Hepatocyte (in vitro differentiated cells): ENCODE data around the gene WDR4. TPM values are rescaled to one million over a fixed set of nuclear protein-coding genes. Genes with fewer than 3 reads are reported as not detected.

ENCODE experiments used
- DNase-seq: peaks from one replicate; pipeline ENCODE4 v3.0.0-alpha.2; 2016; ENCODE audit warnings: low spot score
- H2AFZ ChIP-seq: fragments of 200-600 bp; sonication (generic); 2 replicates; pipeline ENCODE4 v1.6.0; 2016; ENCODE audit warnings: antibody characterized with exemption, mild to moderate bottlenecking
- H3K27ac ChIP-seq: fragments of 200-600 bp; sonication (generic); 2 replicates; pipeline ENCODE4 v1.5.1; 2016; ENCODE audit warnings: mild to moderate bottlenecking
- H3K27me3 ChIP-seq: fragments of 200-600 bp; sonication (generic); 2 replicates; pipeline ENCODE4 v1.6.1; 2016
- H3K36me3 ChIP-seq: fragments of 200-600 bp; sonication (generic); replicated peaks from 2 replicates; pipeline ENCODE4 v1.5.1; 2016; ENCODE audit warnings: low read depth; ENCODE audit not compliant: insufficient read depth
- H3K4me1 ChIP-seq: fragments of 200-600 bp; sonication (generic); 2 replicates; pipeline ENCODE4 v1.5.1; 2016; ENCODE audit warnings: mild to moderate bottlenecking, moderate library complexity; ENCODE audit not compliant: insufficient read depth
- H3K4me2 ChIP-seq: fragments of 200-600 bp; sonication (generic); 2 replicates; pipeline ENCODE4 v1.6.0; 2016
- H3K4me3 ChIP-seq: fragments of 200-600 bp; sonication (generic); 2 replicates; pipeline ENCODE4 v1.5.1; 2016; ENCODE audit warnings: mild to moderate bottlenecking
- H3K79me2 ChIP-seq: fragments of 200-600 bp; sonication (generic); 2 replicates; pipeline ENCODE4 v1.6.0; 2017; ENCODE audit warnings: mild to moderate bottlenecking
- H3K9me2 ChIP-seq: fragments of 200-600 bp; sonication (generic); replicated peaks from 2 replicates; pipeline ENCODE4 v1.6.0; 2017; ENCODE audit warnings: mild to moderate bottlenecking; ENCODE audit not compliant: insufficient read depth
- H3K9me3 ChIP-seq: fragments of 200-600 bp; sonication (generic); 2 replicates; pipeline ENCODE4 v1.5.1; 2016; ENCODE audit warnings: low read depth, mild to moderate bottlenecking
- H4K20me1 ChIP-seq: fragments of 200-600 bp; sonication (generic); 2 replicates; pipeline ENCODE4 v1.6.0; 2016; ENCODE audit warnings: mild to moderate bottlenecking; ENCODE audit not compliant: insufficient read depth, poor library complexity, severe bottlenecking
- EZH2 ChIP-seq: fragments of 200-600 bp; sonication (generic); IDR thresholded peaks from 2 replicates; pipeline ENCODE4 v1.6.1; 2016; ENCODE audit warnings: antibody characterized with exemption, mild to moderate bottlenecking, borderline replicate concordance
- EZH2phosphoT487 ChIP-seq: fragments of 200-600 bp; sonication (generic); IDR thresholded peaks from one replicate; pipeline ENCODE4 v1.6.1; 2018; ENCODE audit warnings: antibody characterized with exemption, mild to moderate bottlenecking, low read depth, moderate library complexity; ENCODE audit not compliant: unreplicated experiment, severe bottlenecking
- WGBS: methylation state at CpG from one replicate; pipeline ENCODE4 v1.1.6; 2016; ENCODE audit warnings: low lambda C conversion rate; ENCODE audit errors: missing lambda C conversion rate; 5-methylcytosine and 5-hydroxymethylcytosine counted together
- polyA plus RNA-seq: library from polyadenylated mRNA; unstranded; fragments of >200 nt; fragmentation: Nextera tagmentation; extraction: Ambion mirVana; gene quantifications from 2 replicates; pipeline ENCODE4 v1.2.1, GENCODE V29; 2016
- total RNA-seq: library from RNA; depleted of rRNA; stranded (reverse); fragments of >200 nt; gene quantifications from 2 replicates; pipeline ENCODE4 v1.2.3, GENCODE V29; 2014
- TF ChIP-seq, protein P1 (sequence below): fragments of 200-600 bp; sonication (generic); IDR thresholded peaks from 2 replicates; pipeline ENCODE4 v1.5.1; 2016; ENCODE audit warnings: antibody characterized with exemption, mild to moderate bottlenecking; ENCODE audit not compliant: poor library complexity

Gene WDR4
- total and polyA plus RNA-seq, 2 experiments from 2014 or later: 6.4 to 11.1 TPM

DNA sequence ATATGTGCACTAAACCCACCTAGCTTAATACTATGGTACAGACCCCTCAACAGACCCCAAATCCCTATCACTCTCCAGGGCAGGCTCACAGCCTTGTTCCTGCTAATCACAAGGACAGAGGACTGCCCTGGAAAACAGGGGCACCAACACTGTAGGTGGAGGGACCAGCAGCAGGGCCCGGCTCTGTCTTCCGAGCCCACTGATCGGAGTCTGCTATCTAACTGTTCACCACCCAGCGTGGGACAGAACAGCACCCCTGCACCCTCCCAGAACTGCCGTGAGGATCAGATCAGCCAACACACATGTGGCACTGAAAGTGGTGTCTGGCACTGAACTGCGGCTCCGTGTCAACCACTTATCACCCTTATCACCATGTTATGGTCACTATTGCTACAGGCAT lies 6.2 kb downstream of the WDR4 start:
- Histone ChIP-seq H3K79me2 (peaks cover 14% of the 10 kb centered on the region), H2AFZ (no peak overlapping the region), H3K9me2 (no peaks in the 10 kb centered on the region), H3K36me3 (no peaks in the 10 kb centered on the region), H3K27ac (no peak overlapping the region), H3K4me1 (peaks cover 2% of the 10 kb centered on the region), H3K27me3 (no peaks in the 10 kb centered on the region), H3K4me3 (no peak overlapping the region), H3K9me3 (no peaks in the 10 kb centered on the region), H4K20me1 (no peaks in the 10 kb centered on the region), H3K4me2 (no peak overlapping the region)
- WGBS: 98% methylated on average over 7 of the region's 7 CpGs
- no peak for DNase-seq
- TF ChIP-seq EZH2: no peak
- TF ChIP-seq, protein P1, sequence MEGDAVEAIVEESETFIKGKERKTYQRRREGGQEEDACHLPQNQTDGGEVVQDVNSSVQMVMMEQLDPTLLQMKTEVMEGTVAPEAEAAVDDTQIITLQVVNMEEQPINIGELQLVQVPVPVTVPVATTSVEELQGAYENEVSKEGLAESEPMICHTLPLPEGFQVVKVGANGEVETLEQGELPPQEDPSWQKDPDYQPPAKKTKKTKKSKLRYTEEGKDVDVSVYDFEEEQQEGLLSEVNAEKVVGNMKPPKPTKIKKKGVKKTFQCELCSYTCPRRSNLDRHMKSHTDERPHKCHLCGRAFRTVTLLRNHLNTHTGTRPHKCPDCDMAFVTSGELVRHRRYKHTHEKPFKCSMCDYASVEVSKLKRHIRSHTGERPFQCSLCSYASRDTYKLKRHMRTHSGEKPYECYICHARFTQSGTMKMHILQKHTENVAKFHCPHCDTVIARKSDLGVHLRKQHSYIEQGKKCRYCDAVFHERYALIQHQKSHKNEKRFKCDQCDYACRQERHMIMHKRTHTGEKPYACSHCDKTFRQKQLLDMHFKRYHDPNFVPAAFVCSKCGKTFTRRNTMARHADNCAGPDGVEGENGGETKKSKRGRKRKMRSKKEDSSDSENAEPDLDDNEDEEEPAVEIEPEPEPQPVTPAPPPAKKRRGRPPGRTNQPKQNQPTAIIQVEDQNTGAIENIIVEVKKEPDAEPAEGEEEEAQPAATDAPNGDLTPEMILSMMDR: no peak

- WGBS: 93% methylated on average over 10 of the region's 10 CpGs
Observed at GRCh38 chr21:42868196-42868595, 11.1 kb downstream of the WDR4 start.

DNA sequence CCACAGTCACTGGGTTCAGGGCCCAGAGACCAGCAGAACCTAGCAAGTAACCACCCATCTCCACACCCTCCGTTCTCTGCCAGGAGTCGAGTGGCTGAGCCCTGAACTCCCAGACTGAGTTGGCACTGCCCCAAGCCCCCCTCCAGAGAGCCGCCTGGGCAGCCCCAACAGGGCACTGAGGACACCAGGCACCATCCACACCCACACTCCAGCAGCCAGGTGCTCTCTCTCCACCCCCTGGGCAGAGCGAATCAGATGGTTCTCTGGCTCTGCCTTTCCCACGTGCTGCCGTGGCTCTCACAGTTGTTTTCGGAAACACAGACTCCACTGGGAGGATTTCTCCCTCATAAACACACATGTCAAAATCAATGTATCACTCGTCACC lies 13.6 kb downstream of the WDR4 start:
- H3K27me3 ChIP-seq: no peaks in the 10 kb centered on the region
- H3K4me2 ChIP-seq: no peak overlapping the region
- no peak for DNase-seq
- H3K79me2 ChIP-seq: peaks cover 4% of the 10 kb centered on the region
- H3K27ac ChIP-seq: no peak overlapping the region
- no peaks in the 10 kb centered on the region for H3K9me2 ChIP-seq
- H3K9me3 ChIP-seq: no peaks in the 10 kb centered on the region
- no peaks in the 10 kb centered on the region for H3K36me3 ChIP-seq
- H2AFZ ChIP-seq: no peak overlapping the region
- H4K20me1 ChIP-seq: no peaks in the 10 kb centered on the region
- 80% methylated on average over 8 of the region's 8 CpGs for WGBS
- H3K4me1 ChIP-seq: no peaks in the 10 kb centered on the region
- H3K4me3 ChIP-seq: no peak overlapping the region
- no peak for TF ChIP-seq EZH2phosphoT487
- TF ChIP-seq, protein P1: no peak
- no peak for TF ChIP-seq EZH2

More at GRCh38 chr21:42868196-42868595, 11.1 kb downstream of the WDR4 start:
- Histone ChIP-seq H3K4me2 (no peak overlapping the region), H3K27me3 (no peaks in the 10 kb centered on the region), H3K9me2 (no peaks in the 10 kb centered on the region), H3K27ac (no peak overlapping the region), H2AFZ (no peak overlapping the region), H3K9me3 (no peaks in the 10 kb centered on the region), H3K36me3 (no peaks in the 10 kb centered on the region), H3K4me3 (no peak overlapping the region), H4K20me1 (no peaks in the 10 kb centered on the region), H3K4me1 (no peaks in the 10 kb centered on the region), H3K79me2 (peaks cover 4% of the 10 kb centered on the region)
- no peak for DNase-seq
- TF ChIP-seq, protein P1: no peak
